Measurements from ENCODE around the gene BPIFB3. TPM values are rescaled to one million over a fixed set of nuclear protein-coding genes. Genes with fewer than 3 reads are reported as not detected.

Gene BPIFB3
- total RNA-seq, 1 donor, result not detected

GRCh38 chr20:33059136-33059535 lies 5.4 kb downstream of the BPIFB3 start:
- no peak overlapping the region for H3K4me3 ChIP-seq (ENCODE audit: low read depth, low read length)
- no peak for TF ChIP-seq CTCF (IDR thresholded peaks at IDR 0.05; ENCODE audit: insufficient read depth, low read depth, low read length)
- no peak for DNase-seq (ENCODE audit: low read depth)

- DNase-seq (ENCODE audit: low read depth), result no peak
- no peak for TF ChIP-seq CTCF (IDR thresholded peaks at IDR 0.05; ENCODE audit: insufficient read depth, low read depth, low read length)
- H3K4me3 ChIP-seq (ENCODE audit: low read depth, low read length), result no peak overlapping the region
Observed at GRCh38 chr20:33059741-33060390, 6.2 kb downstream of the BPIFB3 start.

- no peak for DNase-seq (ENCODE audit: low read depth)
- H3K4me3 ChIP-seq (ENCODE audit: low read depth, low read length), result no peak overlapping the region
- TF ChIP-seq CTCF (IDR thresholded peaks at IDR 0.05; ENCODE audit: insufficient read depth, low read depth, low read length), result no peak
Observed at GRCh38 chr20:33061658-33062028, 7.9 kb downstream of the BPIFB3 start.

GRCh38 chr20:33062105-33062824 lies 8.6 kb downstream of the BPIFB3 start:
- no peak for DNase-seq (ENCODE audit: low read depth)
- TF ChIP-seq CTCF (IDR thresholded peaks at IDR 0.05; ENCODE audit: insufficient read depth, low read depth, low read length), result no peak
- H3K4me3 ChIP-seq (ENCODE audit: low read depth, low read length), result no peak overlapping the region

- TF ChIP-seq CTCF (IDR thresholded peaks at IDR 0.05; ENCODE audit: insufficient read depth, low read depth, low read length), result no peak
- DNase-seq (ENCODE audit: low read depth), result no peak
- H3K4me3 ChIP-seq (ENCODE audit: low read depth, low read length), result no peak overlapping the region
Observed at GRCh38 chr20:33062825-33063149, 9.1 kb downstream of the BPIFB3 start.

- no peak for TF ChIP-seq CTCF (IDR thresholded peaks at IDR 0.05; ENCODE audit: insufficient read depth, low read depth, low read length)
- DNase-seq (ENCODE audit: low read depth), result no peak
- H3K4me3 ChIP-seq (ENCODE audit: low read depth, low read length), result no peak overlapping the region
Observed at GRCh38 chr20:33063271-33063670, 9.6 kb downstream of the BPIFB3 start.

Data from fibroblast of villous mesenchyme (primary cell).